Medulla oblongata (tissue), 1 donor: Measurements from ENCODE around the gene C16orf87.
"Not testable (repeated sequence)": the region's sequence is repeated elsewhere in the genome, so short reads cannot be mapped to it uniquely, and the experiment has no call there.

Experiments used
- DNase-seq: peaks from one replicate; pipeline ENCODE4 v3.0.0-alpha.2; 2015; ENCODE audit errors: extremely low spot score

The C16orf87 gene

GRCh38 chr16:46800494-46800893 is 30.5 kb downstream of the C16orf87 start:
- DNase-seq = no peak

GRCh38 chr16:46797501-46797900 is 33.5 kb downstream of the C16orf87 start:
- DNase-seq = no peak

- DNase-seq = no peak
Measured at GRCh38 chr16:46796764-46797269, 34.2 kb downstream of the C16orf87 start.

GRCh38 chr16:46793841-46794240 is 37.1 kb downstream of the C16orf87 start:
- no peak for DNase-seq

DNA sequence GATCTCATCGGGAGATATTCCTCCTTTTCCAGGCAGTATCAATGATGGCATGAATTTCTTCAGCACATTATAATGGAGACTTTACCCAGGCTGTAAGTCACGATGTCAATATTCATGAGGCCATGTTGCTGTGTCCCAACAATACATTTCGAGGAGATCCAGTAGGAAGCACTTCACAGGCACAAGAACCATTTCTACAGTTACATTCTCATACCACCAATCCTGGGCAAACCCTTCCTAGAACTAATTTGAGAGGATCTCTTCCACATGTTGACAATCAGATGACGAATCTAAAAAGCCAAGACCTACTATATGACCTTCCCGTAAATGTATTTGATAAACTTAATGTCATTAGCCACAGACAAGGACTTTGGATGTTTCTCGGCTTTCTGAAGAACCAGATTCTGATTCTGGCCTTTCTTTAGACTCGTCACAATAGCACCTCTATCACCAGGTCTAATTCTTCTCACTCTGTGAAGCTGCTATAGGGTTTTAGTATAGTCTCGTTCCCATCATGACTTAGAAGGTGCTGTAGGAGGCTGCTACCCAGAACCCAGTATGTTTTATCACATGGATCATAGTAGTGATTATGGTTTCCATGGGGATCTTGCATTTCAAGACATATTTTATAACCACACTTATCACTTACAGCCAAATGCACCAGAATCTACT is 40.2 kb downstream of the C16orf87 start:
- DNase-seq = no peak

GRCh38 chr16:46789499-46790414 is 41.2 kb downstream of the C16orf87 start:
- DNase-seq = peak; percentile 54

- DNase-seq = no peak
Measured at GRCh38 chr16:46788891-46789474, 42.0 kb downstream of the C16orf87 start.

DNA sequence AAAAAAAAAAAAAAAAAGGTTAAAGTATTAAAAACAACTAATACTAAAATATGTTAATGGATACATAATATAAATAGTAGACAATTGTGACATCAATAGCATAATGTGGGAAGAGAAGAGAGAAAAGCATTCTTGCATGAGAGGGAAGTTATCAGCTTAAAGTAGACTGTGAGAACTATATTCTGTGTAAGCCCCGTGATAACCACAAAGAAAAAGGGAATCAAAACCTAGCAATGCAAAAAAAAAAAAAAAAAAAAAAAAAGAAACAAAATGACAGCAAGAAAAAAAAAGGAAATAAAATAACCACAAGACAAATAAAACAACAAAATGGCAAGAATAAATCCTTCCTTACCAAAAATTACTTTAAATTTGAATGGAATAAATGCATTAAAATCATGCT is 43.1 kb downstream of the C16orf87 start:
- no peak for DNase-seq

GRCh38 chr16:46785076-46785845 is 45.7 kb downstream of the C16orf87 start:
- DNase-seq = no peak

DNA sequence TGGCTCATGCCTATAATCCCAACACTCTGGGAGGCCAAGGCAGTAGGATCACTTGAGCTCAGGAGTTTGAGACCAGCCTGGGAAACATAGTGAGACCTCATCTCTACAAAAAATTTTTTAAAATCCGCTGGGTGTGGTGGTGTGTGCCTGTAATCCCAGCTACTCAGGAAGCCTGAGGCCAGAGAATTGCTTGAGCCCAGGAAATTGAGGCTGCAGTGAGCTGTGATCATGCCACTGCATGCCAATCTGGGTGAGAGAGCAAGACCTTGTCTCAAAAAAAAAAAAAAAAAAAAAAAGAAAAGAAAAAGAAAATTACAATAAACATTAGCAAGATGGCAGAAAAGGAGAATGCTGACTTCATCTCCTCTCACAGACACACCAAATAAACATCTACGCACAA is 46.4 kb downstream of the C16orf87 start:
- not testable (repeated sequence) for DNase-seq

DNA sequence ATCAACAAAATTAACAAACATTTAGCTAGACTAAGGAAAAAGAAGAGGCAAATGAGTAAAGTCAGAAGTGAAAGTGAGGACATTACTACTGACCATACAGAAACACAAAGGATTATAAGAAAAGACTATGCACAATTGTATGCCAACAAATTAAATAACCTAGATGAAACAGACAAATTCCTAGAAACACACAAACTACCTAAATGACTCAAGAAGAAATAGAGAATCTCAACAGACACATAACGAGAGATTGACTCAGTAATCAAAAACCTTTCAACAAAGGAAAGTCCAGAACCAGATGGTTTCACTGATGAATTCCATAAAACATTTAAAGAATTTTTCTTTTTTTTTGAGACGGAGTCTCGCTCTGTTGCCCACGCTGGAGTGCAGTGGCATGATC is 47.2 kb downstream of the C16orf87 start:
- no peak for DNase-seq

- DNase-seq = no peak
Measured at GRCh38 chr16:46782320-46782719, 48.7 kb downstream of the C16orf87 start.

DNA sequence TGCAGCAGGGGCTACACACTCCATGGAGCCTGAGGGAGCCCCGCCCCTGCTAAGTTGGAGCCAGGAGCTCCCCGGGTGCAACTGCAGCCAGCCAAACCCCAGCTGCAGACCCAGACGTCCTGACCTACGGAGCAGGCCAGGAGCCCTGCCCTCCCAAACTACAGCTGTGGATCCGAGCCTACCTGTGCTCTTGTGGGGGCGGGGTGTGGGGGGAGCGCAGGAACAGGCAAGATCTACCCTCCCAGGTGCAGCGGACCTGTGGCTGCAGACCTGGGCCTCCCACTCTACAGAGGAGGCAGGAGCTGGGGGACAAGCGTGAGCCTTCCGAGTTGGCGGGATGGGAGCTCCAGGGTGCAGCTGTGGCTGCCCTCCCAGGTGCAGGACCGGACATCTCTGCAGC is 53.2 kb downstream of the C16orf87 start:
- DNase-seq = no peak

DNA sequence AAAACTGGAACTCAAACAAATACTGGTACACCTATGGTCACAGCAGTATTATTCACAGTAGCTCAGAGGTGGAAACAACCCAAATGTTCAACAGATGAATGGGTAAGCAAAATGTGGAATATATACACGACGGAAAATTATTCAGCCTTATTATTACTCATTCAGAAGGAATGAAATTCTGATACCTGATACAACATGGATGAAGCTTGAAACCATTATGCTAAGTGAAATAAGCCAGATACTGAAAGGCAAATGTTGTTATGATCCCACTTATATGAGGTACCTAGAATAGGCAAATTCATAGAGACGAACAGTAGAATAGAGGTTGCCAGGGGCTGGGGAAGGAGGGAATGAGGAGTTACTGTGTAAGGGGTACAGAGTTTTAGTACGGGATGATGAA is 55.8 kb downstream of the C16orf87 start:
- DNase-seq = no peak

GRCh38 chr16:46774743-46775177 is 56.2 kb downstream of the C16orf87 start:
- DNase-seq = no peak

DNA sequence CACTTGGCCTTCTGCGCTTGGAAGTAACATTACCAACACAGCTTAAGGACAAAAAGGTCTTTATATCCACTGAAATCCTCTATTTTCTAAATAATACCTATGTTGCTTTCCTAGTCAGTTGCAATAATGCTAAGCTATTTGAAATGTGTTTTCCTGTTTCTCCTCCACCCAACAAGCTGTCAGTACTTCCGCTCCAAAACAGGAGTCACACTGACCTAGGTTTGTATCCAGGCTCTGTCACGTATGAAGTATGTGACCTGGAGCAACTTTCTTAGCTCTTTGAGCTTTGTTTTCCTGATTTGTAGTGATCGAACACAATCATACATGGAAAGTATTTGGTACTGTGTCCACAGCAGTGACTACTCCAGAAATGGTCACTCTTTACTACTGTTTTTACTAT is 58.5 kb downstream of the C16orf87 start:
- DNase-seq = no peak

DNA sequence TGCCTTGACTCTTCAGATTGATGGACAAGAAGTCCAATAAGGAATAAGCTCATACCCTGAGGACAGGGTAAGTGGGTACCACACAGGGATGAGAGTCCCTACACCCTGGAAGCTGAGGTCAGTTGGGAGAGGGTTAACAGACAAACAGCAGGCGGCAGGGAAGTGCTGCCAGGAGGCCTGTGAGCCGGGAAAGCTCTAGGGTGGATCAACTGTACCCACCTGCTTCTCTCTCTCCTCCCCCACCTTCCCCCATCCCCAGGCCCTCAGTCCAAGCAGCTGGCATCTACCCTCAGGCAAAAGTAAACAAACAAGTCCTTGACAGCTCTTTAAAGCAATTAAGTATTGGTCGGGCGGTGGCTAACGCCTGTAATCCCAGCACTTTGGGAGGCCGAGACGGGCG is 62.2 kb downstream of the C16orf87 start:
- DNase-seq = no peak

- no peak for DNase-seq
Measured at GRCh38 chr16:46765050-46765449, 65.9 kb downstream of the C16orf87 start.

DNA sequence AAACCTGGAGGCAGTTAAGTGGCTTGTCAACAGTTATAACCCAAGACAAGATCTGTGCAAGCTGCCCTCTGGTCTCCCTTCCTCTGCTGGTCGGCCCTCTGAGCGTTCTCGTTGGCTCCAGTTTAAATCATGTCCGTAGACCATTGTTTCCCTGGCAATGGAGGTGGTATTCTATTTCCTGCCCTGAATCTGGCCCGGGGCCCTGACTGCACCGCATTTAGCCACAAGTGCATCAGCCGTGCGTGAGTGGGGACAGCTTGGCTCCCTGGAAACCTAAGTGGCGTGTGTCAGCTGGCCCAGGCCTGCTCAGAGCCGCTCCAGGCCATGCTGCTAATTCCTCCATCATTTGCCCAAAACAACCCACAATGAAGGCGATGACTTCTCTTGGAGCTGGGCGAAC is 67.8 kb downstream of the C16orf87 start:
- peak; percentile 42 for DNase-seq

DNA sequence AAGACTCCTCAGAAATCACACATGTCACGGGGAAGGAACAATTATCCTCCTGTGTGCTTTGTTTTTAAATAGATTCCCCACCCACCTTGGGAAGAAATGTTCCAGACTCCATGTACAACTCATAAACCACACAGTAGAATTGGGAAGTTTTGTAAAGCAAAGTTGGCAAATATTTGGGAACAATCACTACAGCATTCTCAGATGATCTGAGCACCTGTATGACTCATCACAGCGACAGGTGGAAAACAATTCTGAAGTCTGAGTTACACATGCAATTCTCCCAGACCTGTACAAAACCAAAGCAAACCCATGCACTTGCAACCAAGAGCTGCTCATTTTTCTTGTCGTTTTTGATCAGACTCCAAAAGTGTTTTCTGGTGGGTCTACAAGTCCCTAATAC is 68.4 kb downstream of the C16orf87 start:
- no peak for DNase-seq

- no peak for DNase-seq
Measured at GRCh38 chr16:46759309-46759708, 71.7 kb downstream of the C16orf87 start.
